Osteocyte (in vitro differentiated cells): ENCODE data around the gene RIMBP2. TPM values are rescaled to one million over a fixed set of nuclear protein-coding genes. Genes with fewer than 3 reads are reported as not detected.

Experiments
- DNase-seq: peaks from one replicate; pipeline ENCODE4 v3.0.0; 2021; ENCODE audit warnings: mixed read lengths; ENCODE audit not compliant: unreplicated experiment; ENCODE audit errors: extremely low spot score
- H3K27ac Mint-ChIP-seq: one replicate; pipeline ENCODE4 v1.8.0; 2021; ENCODE audit warnings: mild to moderate bottlenecking, mixed read lengths; ENCODE audit not compliant: unreplicated experiment
- H3K27me3 Mint-ChIP-seq: one replicate; pipeline ENCODE4 v1.8.0; 2021; ENCODE audit warnings: mixed read lengths; ENCODE audit not compliant: unreplicated experiment
- H3K36me3 Mint-ChIP-seq: one replicate; pipeline ENCODE4 v1.8.0; 2021; ENCODE audit warnings: mixed read lengths; ENCODE audit not compliant: unreplicated experiment
- H3K4me1 Mint-ChIP-seq: one replicate; pipeline ENCODE4 v1.8.0; 2021; ENCODE audit warnings: mixed read lengths; ENCODE audit not compliant: unreplicated experiment
- H3K4me3 Mint-ChIP-seq: one replicate; pipeline ENCODE4 v1.8.0; 2021; ENCODE audit warnings: mild to moderate bottlenecking, moderate library complexity, mixed read lengths; ENCODE audit not compliant: unreplicated experiment
- H3K9me3 Mint-ChIP-seq: one replicate; pipeline ENCODE4 v1.8.0; 2021; ENCODE audit warnings: mixed read lengths; ENCODE audit not compliant: unreplicated experiment
- CTCF ChIP-seq: fragments of 200-600 bp; sonication (generic); IDR thresholded peaks from 2 replicates; pipeline ENCODE4 v1.5.0; 2021; ENCODE audit warnings: antibody characterized with exemption, mild to moderate bottlenecking, moderate library complexity
- total RNA-seq: library from RNA; stranded (reverse); gene quantifications from 2 replicates; pipeline ENCODE4 v1.2.1, GENCODE V29; 2021

RIMBP2 gene
- total RNA-seq, 1 donor from 2014 or later = 0.13 TPM

DNA sequence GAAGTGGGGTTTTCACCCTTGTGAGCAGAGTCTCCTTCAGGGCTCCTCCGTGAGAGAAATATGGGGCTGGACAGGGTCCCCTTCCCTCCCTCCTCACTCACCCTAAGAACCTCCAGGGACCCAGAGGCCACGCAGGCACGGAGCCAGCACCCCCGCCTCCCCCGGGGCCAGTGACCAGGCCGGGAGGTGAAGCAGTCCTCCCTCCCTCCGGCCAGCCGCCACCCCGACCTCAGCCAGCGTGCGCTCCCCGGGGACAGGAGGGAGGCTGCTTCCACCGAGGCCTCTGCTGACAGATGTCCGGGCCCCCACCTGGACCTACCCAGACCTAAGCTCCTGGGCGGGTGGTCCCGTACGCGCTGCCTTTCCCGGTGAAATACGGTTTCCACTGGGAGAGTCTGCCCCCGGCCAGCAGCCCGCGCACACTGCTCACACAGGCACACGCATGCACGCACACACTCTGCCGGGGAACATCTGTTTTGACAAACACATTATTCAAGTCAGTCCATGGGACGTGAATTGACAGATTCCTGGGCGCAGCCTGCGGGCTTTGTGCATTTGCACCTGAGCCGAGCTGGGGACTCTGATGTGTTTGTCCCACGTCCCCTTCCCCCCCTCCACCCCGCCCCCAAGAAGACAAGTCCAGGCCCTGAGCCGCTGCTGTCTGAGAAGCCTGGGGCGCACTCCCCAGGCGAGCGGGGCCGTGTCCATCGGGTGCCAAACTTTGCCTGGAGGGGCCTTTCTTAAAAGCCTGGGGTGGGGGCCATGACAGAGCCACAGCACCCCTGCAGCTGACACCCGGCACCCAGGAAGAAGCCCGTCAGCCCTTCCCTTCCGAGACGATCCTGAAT lies 725 bp downstream of the RIMBP2 start:
- Mint-ChIP-seq H3K4me3 (peak overlapping the region; percentile 73), H3K27ac (no peak overlapping the region)

DNA sequence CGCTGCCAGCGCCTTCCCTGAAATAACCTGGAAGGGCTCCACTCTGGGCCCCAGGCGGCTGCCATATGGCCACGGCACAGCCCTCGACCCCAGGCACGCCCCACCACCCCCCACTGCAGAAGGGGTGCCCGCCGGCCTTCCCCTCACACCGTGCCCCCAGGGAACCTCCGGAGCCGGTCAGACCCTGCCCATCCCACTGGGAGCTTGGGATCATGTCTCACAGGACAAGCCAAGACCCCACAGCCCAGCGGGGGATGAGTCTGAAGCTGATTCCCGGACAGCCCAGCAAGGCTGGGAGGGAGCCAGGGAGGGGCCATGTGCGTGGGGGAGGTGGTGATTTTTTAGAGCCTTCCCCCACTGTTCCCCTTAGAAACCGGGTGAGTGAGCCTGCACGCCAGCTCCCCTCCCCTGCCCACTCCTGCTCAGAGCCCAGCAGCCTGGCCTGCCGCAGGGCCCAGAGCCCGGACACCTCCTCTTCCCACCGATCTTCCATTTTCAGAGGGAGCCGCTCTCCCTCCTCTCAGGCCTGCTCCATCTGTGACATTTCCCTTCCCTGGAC lies 1.4 kb downstream of the RIMBP2 start:
- H3K4me3 Mint-ChIP-seq = peak overlapping the region; percentile 42
- H3K27ac Mint-ChIP-seq = no peak overlapping the region
- peaks cover 37% of the 10 kb centered on the region for H3K27me3 Mint-ChIP-seq
- DNase-seq = no peak
- no peaks in the 10 kb centered on the region for H3K9me3 Mint-ChIP-seq
- peaks cover 15% of the 10 kb centered on the region for H3K4me1 Mint-ChIP-seq
- TF ChIP-seq CTCF = no peak
- H3K36me3 Mint-ChIP-seq = no peaks in the 10 kb centered on the region

More for the DNA sequence above, 725 bp downstream of the RIMBP2 start:
- H3K4me1 Mint-ChIP-seq = peaks cover 15% of the 10 kb centered on the region
- no peak for DNase-seq
- H3K36me3 Mint-ChIP-seq = no peaks in the 10 kb centered on the region
- H3K9me3 Mint-ChIP-seq = no peaks in the 10 kb centered on the region
- peaks cover 41% of the 10 kb centered on the region for H3K27me3 Mint-ChIP-seq
- no peak for TF ChIP-seq CTCF

DNA sequence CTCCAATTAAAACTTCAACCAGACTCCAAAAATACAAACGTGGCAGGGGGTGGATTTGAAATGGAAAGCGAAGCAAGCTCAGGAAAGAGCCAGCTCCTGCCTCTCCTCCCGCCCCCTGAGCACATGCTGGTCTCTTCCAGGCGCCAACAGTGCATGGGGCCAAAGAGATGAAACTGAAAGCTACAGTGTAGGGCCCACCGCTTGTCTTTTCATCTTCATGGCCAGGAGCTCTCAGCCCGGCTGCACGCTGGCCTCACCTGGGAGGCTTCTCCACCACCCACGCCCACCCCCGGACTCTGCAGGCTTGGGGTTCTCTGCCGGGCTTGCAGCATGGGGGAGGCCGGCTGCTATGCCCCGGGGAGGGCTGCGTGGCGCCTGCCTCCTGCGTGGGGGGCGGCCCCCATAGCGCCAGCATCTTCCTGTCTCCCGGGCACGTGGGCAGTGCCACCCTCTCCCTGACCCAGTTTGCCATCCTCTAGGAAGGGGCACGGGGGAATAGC lies 2.0 kb downstream of the RIMBP2 start:
- Mint-ChIP-seq H3K27me3 (peaks cover 35% of the 10 kb centered on the region), H3K27ac (no peak overlapping the region), H3K9me3 (no peaks in the 10 kb centered on the region), H3K4me3 (no peak overlapping the region), H3K4me1 (peaks cover 15% of the 10 kb centered on the region), H3K36me3 (no peaks in the 10 kb centered on the region)
- DNase-seq = no peak
- no peak for TF ChIP-seq CTCF

DNA sequence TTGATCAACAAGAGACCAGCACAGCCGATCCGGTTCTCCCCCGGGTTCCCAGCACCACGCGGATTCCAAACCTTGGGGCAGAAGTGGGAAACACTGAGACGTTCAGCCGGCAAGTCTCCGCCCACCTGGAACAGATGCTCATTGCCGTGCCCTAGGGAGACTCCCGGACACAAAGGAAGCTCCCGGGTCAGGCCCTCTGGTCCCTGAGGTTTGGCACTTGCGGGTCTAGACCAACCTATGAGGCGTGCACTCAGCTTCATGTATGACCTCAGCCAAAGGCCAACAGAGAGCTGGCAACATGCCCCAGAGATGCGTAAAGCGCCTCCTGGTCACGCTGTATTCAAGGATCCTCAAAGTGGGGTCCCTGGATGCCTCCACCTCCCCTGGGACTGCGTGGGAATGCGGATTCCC lies 2.5 kb downstream of the RIMBP2 start:
- Mint-ChIP-seq H3K9me3 (no peaks in the 10 kb centered on the region), H3K4me1 (peaks cover 15% of the 10 kb centered on the region), H3K27me3 (peaks cover 35% of the 10 kb centered on the region), H3K4me3 (no peak overlapping the region), H3K36me3 (no peaks in the 10 kb centered on the region), H3K27ac (no peak overlapping the region)
- TF ChIP-seq CTCF = no peak
- no peak for DNase-seq
